GM12878 (cell line): ENCODE results near the gene ITPRIPL2. TPM values are rescaled to one million over a fixed set of nuclear protein-coding genes. Genes with fewer than 3 reads are reported as not detected.

Experiments
- ATAC-seq: fragments of 200-7000 bp; cut with Tn5 transposase; 3 replicates; pipeline ENCODE4 v1.9.1; 2020; ENCODE audit warnings: mild to moderate bottlenecking, moderate library complexity
- BruUV-seq: library from RNA; stranded (reverse); fragments of 400-500 nt; replicated peaks from 2 replicates; lab custom pipeline; 2021; lab: Mats Ljungman, UMichigan
- CTCF ChIA-PET: fragments of 300-600 bp; sonication (Branson Sonifier 250); formaldehyde crosslinking; extraction: SDS; loops from one replicate; lab custom pipeline; 2021; ENCODE audit warnings: inconsistent platforms; lab: Yijun Ruan, JAX
- POLR2A ChIA-PET: fragments of 350-600 bp; formaldehyde crosslinking; extraction: SDS; loops from one replicate; lab custom pipeline; 2021; ENCODE audit warnings: inconsistent platforms; lab: Charles Lee
- RAD21 ChIA-PET: fragments of 300-600 bp; sonication (Branson Sonifier 250); formaldehyde crosslinking; loops from one replicate; lab custom pipeline; 2023; ENCODE audit warnings: antibody characterized with exemption; ENCODE audit not compliant: unreplicated experiment; lab: Charles Lee
- SMC1A ChIA-PET: fragments of 300-600 bp; sonication (Branson Sonifier 250); formaldehyde crosslinking; loops from one replicate; lab custom pipeline; 2023; ENCODE audit not compliant: unreplicated experiment, uncharacterized antibody; lab: Charles Lee
- DNase-seq: peaks from one replicate; pipeline ENCODE4 v3.0.0-alpha.2; 2011; ENCODE audit warnings: low read depth, low spot score
- FAIRE-seq: peaks from 3 replicates; lab custom pipeline; 2011; peaks lifted over from hg19 to GRCh38; lab: Jason Lieb, UNC
- H2AFZ ChIP-seq: 2 replicates; pipeline ENCODE4 v1.6.0; 2011; ENCODE audit warnings: low read depth, low read length, control low read depth; ENCODE audit not compliant: control insufficient read depth
- H3K27ac ChIP-seq: 2 replicates; pipeline ENCODE4 v1.5.1; 2011; ENCODE audit warnings: control low read depth; ENCODE audit not compliant: control insufficient read depth, insufficient read depth
- H3K27me3 ChIP-seq, 2 experiments: replicated peaks in 1 of 2; 2 replicates each; pipeline versions ENCODE4 v1.6.0 to v1.6.1; 2011; ENCODE audit warnings: low read length in 1 of 2; ENCODE audit not compliant: control insufficient read depth in 2 of 2, insufficient read depth in 2 of 2
- H3K36me3 ChIP-seq, 2 experiments: 2 replicates each; pipeline ENCODE4 v1.5.1; 2011; ENCODE audit warnings: low read length in 1 of 2; ENCODE audit not compliant: control insufficient read depth in 2 of 2, insufficient read depth in 2 of 2
- H3K4me1 ChIP-seq: 2 replicates; pipeline ENCODE4 v1.6.1; 2011; ENCODE audit warnings: mild to moderate bottlenecking, low read length, moderate library complexity, mixed read lengths; ENCODE audit not compliant: control insufficient read depth, insufficient read depth
- H3K4me2 ChIP-seq: 2 replicates; pipeline ENCODE4 v1.6.0; 2011; ENCODE audit warnings: control low read depth; ENCODE audit not compliant: control insufficient read depth, insufficient read depth
- H3K4me3 ChIP-seq: fragments of 200-600 bp; sonication (generic); 2 replicates; pipeline ENCODE4 v1.5.1; 2016
- H3K79me2 ChIP-seq: 2 replicates; pipeline ENCODE4 v1.6.0; 2011; ENCODE audit warnings: low read length; ENCODE audit not compliant: control insufficient read depth, insufficient read depth
- H3K9ac ChIP-seq: 2 replicates; pipeline ENCODE4 v1.8.0; 2011; ENCODE audit warnings: low read length, control low read depth, mixed read lengths; ENCODE audit not compliant: control insufficient read depth, insufficient read depth
- H3K9me3 ChIP-seq: replicated peaks from 3 replicates; pipeline ENCODE4 v1.5.1; 2011; ENCODE audit warnings: mild to moderate bottlenecking, low read length; ENCODE audit not compliant: control insufficient read depth, insufficient read depth
- H4K20me1 ChIP-seq: 2 replicates; pipeline ENCODE4 v1.6.0; 2011; ENCODE audit not compliant: control insufficient read depth, insufficient read depth
- NKRF ChIP-seq: fragments of 450-650 bp; conservative IDR thresholded peaks from 2 replicates; pipeline ENCODE4 v1.6.1; 2017; ENCODE audit warnings: mild to moderate bottlenecking, moderate library complexity
- NRF1 ChIP-seq: conservative IDR thresholded peaks from 2 replicates; pipeline ENCODE4 v1.6.1; 2011; ENCODE audit warnings: mild to moderate bottlenecking, low read depth, low read length, improper control_type of control experiment
- ZNF217 ChIP-seq: fragments of 450-650 bp; IDR thresholded peaks from 2 replicates; pipeline ENCODE4 v1.6.1; 2017; ENCODE audit warnings: antibody characterized with exemption, mild to moderate bottlenecking
- WGBS: methylation state at CpG from one replicate; pipeline ENCODE4 v1.1.6; 2016; ENCODE audit warnings: low lambda C conversion rate; ENCODE audit not compliant: insufficient replicate concordance, insufficient coverage; ENCODE audit errors: missing lambda C conversion rate; 5-methylcytosine and 5-hydroxymethylcytosine counted together
- in situ Hi-C: fragments of 300-500 bp; cut with MboI; formaldehyde crosslinking; loops from 9 replicates; pipeline ENCODE4 v1.14.3; 2018; ENCODE audit warnings: mixed read lengths
- intact Hi-C: fragments of 100-400 bp; cut with micrococcal nuclease; formaldehyde crosslinking; loops from one replicate; pipeline ENCODE4 v1.14.2; 2022; ENCODE audit not compliant: unreplicated experiment
- polyA plus RNA-seq, 11 experiments: library from polyadenylated mRNA; depleted of rRNA in 4 of 11; unstranded in 6 of 11; stranded (reverse) in 5 of 11; fragments of >200 nt; fragmentation: Nextera tagmentation in 4 of 11; fragmentation: Illumina TruSeq in 1 of 11; extraction: Ambion mirVana in 4 of 11; extraction: Trizol in 1 of 11; gene quantifications; 1 replicate in 1 of 11; 2 replicates in 10 of 11; pipeline versions ENCODE4 v1.2.1 to v1.2.3, GENCODE V29; 2011 to 2016; ENCODE audit warnings: inconsistent platforms in 2 of 11, missing spikeins in 2 of 11, low read depth in 1 of 11
- total RNA-seq, 4 experiments: library from RNA; depleted of rRNA in 3 of 4; stranded (reverse); fragments of >200 nt in 3 of 4; fragmentation: Illumina TruSeq in 1 of 4; extraction: Trizol in 1 of 4; gene quantifications; 2 replicates each; pipeline versions ENCODE4 v1.2.1 to v1.2.3, GENCODE V29; 2013 to 2021
- TF ChIP-seq, protein P1 (sequence below): fragments of 450-650 bp; IDR thresholded peaks from 2 replicates; pipeline ENCODE4 v1.6.1; 2016; ENCODE audit warnings: mild to moderate bottlenecking

The ITPRIPL2 gene
- total and polyA plus RNA-seq, 10 of the 15 experiments (the other 5 are each of a cell fraction or from before 2014, with no cell fraction given): 0.48 to 14.3 (median 3.5) TPM

GRCh38 chr16:19066988-19067348, 46.8 kb upstream of the ITPRIPL2 start:
- 53% methylated on average over 9 of the region's 9 CpGs for WGBS
- POLR2A ChIA-PET: interaction anchor here (0.6 to 1.9 kb wide), 6 partner anchors 9 to 266 kb away, joined by 3 to 9 read pairs (median 3); no protein-coding TSS in a partner anchor

More at GRCh38 chr16:19066988-19067348, 46.8 kb upstream of the ITPRIPL2 start:
- ATAC-seq (no peak), FAIRE-seq (no peak), DNase-seq (no peak)
- H3K36me3 ChIP-seq: no peaks in the 10 kb centered on the region
- H3K4me3 ChIP-seq: peak overlapping the region; percentile 95; the same call in 1 of the 2 replicates
- ChIA-PET SMC1A (no interaction called here), CTCF (interaction anchor here (1.0 to 1.3 kb wide), 3 partner anchors 9 to 113 kb away, joined by 4 to 5 read pairs (median 4); no protein-coding TSS in a partner anchor), RAD21 (interaction anchor here (1.0 kb wide), 1 partner anchor 266 kb away, joined by 6 read pairs; the partner anchor contains the start of gene ARL6IP1)
- H2AFZ ChIP-seq: peak overlapping the region; percentile 74
- no peaks in the 10 kb centered on the region; the same call in 1 of the 2 replicates for H3K79me2 ChIP-seq
- intact Hi-C loops: loop anchor here (5.0 kb wide), 2 partner anchors 275 to 455 kb away; partner anchors contain the start of genes CCP110, GDE1 and RPS15A
- no peaks in the 10 kb centered on the region for H3K27me3 ChIP-seq
- H3K4me1 ChIP-seq: no peaks in the 10 kb centered on the region; the same call in 1 of the 2 replicates
- H4K20me1 ChIP-seq: no peaks in the 10 kb centered on the region
- no peaks in the 10 kb centered on the region for H3K9me3 ChIP-seq
- in situ Hi-C loops: no loop called here
- H3K4me2 ChIP-seq: peak overlapping the region; percentile 45; the same call in 1 of the 2 replicates
- TSS peak; percentile 66 for BruUV-seq
- H3K27ac ChIP-seq: 0 out of 2 replicates have a peak overlapping the region, but pooled peaks have one; percentile 7
- H3K9ac ChIP-seq: no peak overlapping the region
- TF ChIP-seq NRF1 (no peak), ZNF217 (0 out of 2 replicates have a peak, but pooled peaks have one; percentile 15), NKRF (peak; percentile 53)
- TF ChIP-seq, protein P1, sequence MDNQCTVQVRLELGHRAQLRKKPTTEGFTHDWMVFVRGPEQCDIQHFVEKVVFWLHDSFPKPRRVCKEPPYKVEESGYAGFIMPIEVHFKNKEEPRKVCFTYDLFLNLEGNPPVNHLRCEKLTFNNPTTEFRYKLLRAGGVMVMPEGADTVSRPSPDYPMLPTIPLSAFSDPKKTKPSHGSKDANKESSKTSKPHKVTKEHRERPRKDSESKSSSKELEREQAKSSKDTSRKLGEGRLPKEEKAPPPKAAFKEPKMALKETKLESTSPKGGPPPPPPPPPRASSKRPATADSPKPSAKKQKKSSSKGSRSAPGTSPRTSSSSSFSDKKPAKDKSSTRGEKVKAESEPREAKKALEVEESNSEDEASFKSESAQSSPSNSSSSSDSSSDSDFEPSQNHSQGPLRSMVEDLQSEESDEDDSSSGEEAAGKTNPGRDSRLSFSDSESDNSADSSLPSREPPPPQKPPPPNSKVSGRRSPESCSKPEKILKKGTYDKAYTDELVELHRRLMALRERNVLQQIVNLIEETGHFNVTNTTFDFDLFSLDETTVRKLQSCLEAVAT: peak; percentile 99
- TF ChIP-seq, all 136 proteins: peak for 3
